ENCODE results near the gene MACF1. TPM values are rescaled to one million over a fixed set of nuclear protein-coding genes. Genes with fewer than 3 reads are reported as not detected.

Gene MACF1
- total RNA-seq (100 to 1,000 TPM; 357 to 966 TPM), polyA plus RNA-seq (100 to 1,000 TPM in 1 of 2 donors, 10 to 100 TPM in 1; 69.1 to 109 TPM)
- long read RNA-seq, donor 1, full-length matches to known transcripts, result 25 of 127 reads
- long read RNA-seq, donor 1, partial matches to known transcripts, result 102 of 127 reads
- long read RNA-seq, donor 1, other reads (novel, unspliced or antisense), result 0 of 127 reads
- long read RNA-seq, donor 2, full-length matches to known transcripts, result 15 of 22 reads
- long read RNA-seq, donor 2, partial matches to known transcripts, result 7 of 22 reads
- long read RNA-seq, donor 2, other reads (novel, unspliced or antisense), result 0 of 22 reads
- long read RNA-seq, donor 3, full-length matches to known transcripts, result 16 of 51 reads
- long read RNA-seq, donor 3, partial matches to known transcripts, result 35 of 51 reads
- long read RNA-seq, donor 3, other reads (novel, unspliced or antisense), result 0 of 51 reads
- long read RNA-seq, donor 4, full-length matches to known transcripts, result 15 of 58 reads
- long read RNA-seq, donor 4, partial matches to known transcripts, result 43 of 58 reads
- long read RNA-seq, donor 4, other reads (novel, unspliced or antisense), result 0 of 58 reads
- long read RNA-seq, donor 5, full-length matches to known transcripts, result 31 of 95 reads
- long read RNA-seq, donor 5, partial matches to known transcripts, result 59 of 95 reads
- long read RNA-seq, donor 5, other reads (novel, unspliced or antisense), result 5 of 95 reads

GRCh38 chr1:39204441-39205081 is at the start of gene MACF1:
MACF1 (plus strand) TSS chr1:39204695; CDS start chr1:39205023, 328 bp downstream.
- 3 to 13% methylated on average over 9 of the region's 9 CpGs for WGBS, 2 donors
- Histone ChIP-seq H3K4me1 (ENCODE audit: control insufficient read depth in 5 of 5, insufficient read depth in 5 of 5, low read length in 5 of 5) (peaks cover 5 to 36% (median 14%) of the 10 kb centered on the region in 5 donors), H3K36me3 (ENCODE audit: control insufficient read depth in 4 of 4, insufficient read depth in 4 of 4, low read length in 4 of 4) (no peaks in the 10 kb centered on the region), H3K27me3 (ENCODE audit: control insufficient read depth in 3 of 3, insufficient read depth in 3 of 3, low read length in 2 of 3) (no peaks in the 10 kb centered on the region), H3K9me3 (ENCODE audit: control insufficient read depth in 4 of 4, insufficient read depth in 3 of 4, low read length in 3 of 4) (no peaks in the 10 kb centered on the region), H3K27ac (ENCODE audit: low read depth in 1 of 2, low read length in 1 of 2) (peak within 1 kb of the TSS; percentile 91 to 92), H3K9ac (ENCODE audit: insufficient read depth in 1 of 2, low read length in 2 of 2) (peak within 1 kb of the TSS; percentile 44 to 83), H3K4me3 (no peak within 1 kb of the TSS)
- peak; percentile 63 for ATAC-seq (ENCODE audit: insufficient read depth, low FRiP score)
- DNase-seq, result peak; percentile 81 to 94 (median 94)
- no peak for TF ChIP-seq CTCF (IDR thresholded peaks at IDR 0.05; ENCODE audit: control extremely low read depth, extremely low read depth)

- H3K27ac ChIP-seq (ENCODE audit: low read depth in 1 of 2, low read length in 1 of 2), result peak overlapping the region in 1 of 2 donors; percentile 36
- ATAC-seq (ENCODE audit: insufficient read depth, low FRiP score), result no peak
- H3K4me1 ChIP-seq (ENCODE audit: control insufficient read depth in 5 of 5, insufficient read depth in 5 of 5, low read length in 5 of 5), result peaks cover 30 to 69% (median 41%) of the 10 kb centered on the region in 5 donors
Observed at GRCh38 chr1:39157304-39157703, 47.2 kb upstream of the MACF1 start.

More at GRCh38 chr1:39157304-39157703, 47.2 kb upstream of the MACF1 start:
- Histone ChIP-seq H3K9me3 (ENCODE audit: control insufficient read depth in 4 of 4, insufficient read depth in 3 of 4, low read length in 3 of 4) (no peaks in the 10 kb centered on the region), H3K9ac (ENCODE audit: insufficient read depth in 1 of 2, low read length in 2 of 2) (peak overlapping the region in 1 of 2 donors; percentile 98), H3K27me3 (ENCODE audit: control insufficient read depth in 3 of 3, insufficient read depth in 3 of 3, low read length in 2 of 3) (no peaks in the 10 kb centered on the region), H3K36me3 (ENCODE audit: control insufficient read depth in 4 of 4, insufficient read depth in 4 of 4, low read length in 4 of 4) (peaks cover 0 to 10% (median 1%) of the 10 kb centered on the region in 4 donors), H3K4me3 (no peak overlapping the region)
- DNase-seq, result no peak
- TF ChIP-seq CTCF (IDR thresholded peaks at IDR 0.05; ENCODE audit: control extremely low read depth, extremely low read depth), result no peak
